ENCODE data around the gene CHRNA4.

CHRNA4 gene

DNA sequence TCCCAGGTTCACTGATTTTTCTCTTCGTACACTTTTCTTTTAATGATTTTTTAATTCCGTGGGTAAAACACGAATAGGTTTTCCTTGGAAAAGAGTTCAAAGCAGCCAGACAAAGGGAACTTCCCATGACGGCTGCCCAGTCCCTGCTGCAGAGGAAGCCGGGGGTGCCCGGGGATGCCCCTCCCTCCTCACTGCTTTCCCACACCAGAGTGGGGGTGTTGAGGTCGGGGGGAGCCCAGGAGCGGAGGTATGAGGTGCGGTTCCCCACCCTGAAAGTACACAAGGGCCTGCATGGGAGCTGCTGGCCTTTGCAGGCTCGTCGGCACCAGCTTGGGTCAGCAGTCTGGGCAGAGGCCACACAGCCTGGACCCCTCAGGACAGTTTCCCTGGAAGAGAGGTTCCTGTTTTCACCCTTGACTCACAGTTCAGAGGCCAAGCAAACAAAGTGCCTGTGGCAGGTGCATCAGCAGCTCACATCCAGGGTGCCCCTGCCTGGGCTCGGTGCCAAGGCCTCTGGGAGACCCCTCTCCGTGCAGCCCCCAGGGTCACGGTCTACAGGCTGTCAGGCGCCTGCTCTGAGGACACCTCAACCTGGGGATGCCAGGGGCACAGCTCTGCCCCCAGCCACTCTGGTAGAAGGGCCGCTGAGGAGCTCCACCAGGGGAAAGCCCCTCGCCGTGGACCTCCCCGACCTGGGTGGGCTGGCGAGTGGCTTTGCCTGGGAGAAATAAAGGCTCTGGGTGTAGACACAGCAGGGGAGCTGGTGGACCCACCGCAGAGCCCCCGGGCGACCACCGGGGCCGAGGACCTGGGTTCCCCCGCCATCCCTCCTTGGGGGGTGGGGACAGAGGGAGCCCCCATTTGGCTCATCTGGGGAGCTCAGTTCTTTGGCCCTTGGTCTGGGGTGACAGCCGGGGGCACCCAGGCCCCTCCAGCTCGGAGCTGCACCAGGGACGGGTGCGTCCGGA lies 15.4 kb upstream of the CHRNA4 start:
- no peak for FAIRE-seq

DNA sequence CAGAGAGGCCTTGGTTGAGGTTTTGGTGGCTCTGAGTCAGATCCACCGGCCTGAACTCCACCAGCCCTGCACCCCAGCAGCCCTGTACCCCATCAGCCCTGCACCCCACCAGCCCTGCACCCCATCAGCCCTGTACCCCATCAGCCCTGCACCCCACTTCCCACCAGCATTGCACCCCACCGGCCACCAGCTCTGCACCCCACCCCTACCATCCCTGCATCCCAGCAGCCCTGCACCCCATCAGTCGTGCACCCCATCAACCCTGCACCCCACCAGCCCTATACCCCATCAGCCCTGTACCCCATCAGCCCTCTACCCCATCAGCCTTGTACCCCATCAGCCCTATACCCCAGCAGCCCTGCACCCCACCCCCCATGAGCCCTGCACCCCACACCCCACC lies 14.3 kb upstream of the CHRNA4 start:
- FAIRE-seq = no peak

DNA sequence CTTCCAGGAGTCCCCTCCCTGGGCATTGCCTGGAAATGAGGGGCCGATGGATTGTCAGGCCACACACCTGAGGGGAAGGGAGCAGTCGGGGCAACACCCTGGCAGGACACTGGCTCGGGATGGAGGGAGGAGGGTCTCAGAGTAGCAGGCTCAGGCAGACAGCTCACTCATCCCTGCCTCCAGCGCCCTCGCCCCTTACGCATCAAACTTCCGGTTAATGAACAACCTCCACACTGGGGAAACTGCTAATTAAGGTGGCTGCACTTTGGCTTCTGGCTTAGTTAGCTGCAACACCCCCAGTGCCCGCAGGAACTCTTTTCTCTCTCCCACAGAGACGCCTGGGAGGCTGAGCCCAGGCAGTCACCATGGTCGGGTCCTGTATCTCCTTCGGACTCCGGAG lies 13.4 kb upstream of the CHRNA4 start:
- FAIRE-seq = no peak

DNA sequence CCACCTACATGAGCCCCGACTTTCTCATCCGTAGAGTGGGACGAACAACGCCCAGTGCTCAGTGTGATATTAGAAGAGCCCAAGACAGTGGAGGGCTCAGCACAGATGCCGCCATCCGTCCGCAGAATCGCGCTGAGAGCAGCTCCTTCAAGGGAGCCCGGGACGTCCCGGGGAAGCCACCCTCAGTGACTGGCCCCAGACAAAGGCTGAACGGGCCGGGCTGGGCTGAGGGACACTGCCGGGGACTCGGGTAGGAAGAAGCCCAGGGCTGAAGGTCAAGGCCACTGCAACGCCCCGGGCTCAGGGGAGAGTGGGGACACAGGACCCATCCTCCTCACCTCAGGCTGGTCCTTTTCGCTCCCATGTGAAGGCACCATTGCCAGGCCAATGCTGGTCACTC lies 12.8 kb upstream of the CHRNA4 start:
- no peak for FAIRE-seq

DNA sequence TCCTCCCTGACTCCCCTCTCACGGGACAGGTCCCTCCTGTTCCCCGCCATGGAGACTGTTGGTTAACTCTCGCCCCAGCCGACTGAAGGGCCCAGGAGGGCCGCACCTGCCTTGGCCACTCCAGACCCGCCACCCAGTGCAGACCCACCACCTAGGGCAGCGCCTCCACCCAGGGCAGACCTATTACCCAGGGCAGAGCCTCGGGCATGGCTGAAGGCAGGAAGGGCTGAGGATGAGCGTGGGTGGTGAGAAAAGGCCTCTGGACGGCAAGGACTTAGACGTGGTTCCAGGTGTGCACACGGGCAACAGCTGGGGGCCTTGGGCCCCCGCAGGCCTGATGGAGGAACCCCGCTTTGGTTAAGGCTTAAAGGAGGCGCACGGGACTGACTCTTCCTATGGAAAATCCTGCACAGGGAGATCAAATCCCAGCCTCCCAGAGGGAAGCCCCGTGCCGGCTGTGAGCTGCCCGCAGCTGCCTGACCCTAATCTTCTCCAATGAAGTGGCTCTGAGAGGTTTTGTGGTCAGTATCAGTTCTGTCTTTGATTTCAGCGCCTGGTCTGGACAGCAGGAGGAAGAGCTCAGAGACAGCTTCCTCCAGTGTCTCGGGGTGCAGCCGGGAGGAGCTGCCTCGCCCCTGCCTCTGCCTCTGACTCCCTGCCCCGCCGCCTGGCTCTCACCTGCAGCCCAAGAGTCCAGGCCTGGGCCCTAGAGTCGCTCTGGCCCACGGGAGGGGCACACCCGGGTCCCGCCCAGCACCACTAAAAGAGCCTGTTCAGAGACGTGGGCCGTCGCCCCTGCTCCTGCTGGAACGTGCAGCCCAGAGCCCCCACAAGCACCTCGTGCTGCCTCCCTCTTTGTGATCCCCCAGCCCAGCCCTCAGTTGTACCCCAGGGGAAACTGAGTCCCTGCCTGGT lies 12.1 kb upstream of the CHRNA4 start:
- FAIRE-seq = no peak

DNA sequence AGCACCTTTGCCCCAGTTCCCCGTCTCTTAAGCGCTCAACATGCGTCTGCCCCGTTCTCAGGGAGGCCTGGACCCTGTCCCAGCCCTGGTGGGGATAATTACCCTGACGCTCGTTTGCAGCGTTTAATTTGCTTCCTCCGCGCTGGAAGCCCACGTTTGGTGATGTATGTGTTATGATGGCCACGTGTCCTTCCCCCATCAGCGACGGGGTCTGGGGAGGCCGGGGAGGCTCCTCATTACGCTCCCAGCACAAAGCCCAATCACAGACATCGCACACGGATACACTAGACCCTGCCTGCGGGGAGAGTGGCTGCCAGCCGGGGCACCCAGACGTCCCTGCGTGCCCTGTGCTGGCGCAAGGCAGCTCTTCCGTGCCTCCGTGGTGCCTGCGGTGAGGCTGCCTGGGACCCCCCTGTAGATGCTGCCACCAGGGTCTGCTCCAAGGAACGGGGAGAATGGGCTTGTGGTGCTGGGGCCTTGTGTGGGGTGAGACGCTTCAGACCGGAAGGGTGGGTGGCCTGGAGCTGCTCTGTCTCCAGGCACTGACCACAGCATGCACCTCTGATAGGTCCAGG lies 10.2 kb upstream of the CHRNA4 start:
- no peak for FAIRE-seq

DNA sequence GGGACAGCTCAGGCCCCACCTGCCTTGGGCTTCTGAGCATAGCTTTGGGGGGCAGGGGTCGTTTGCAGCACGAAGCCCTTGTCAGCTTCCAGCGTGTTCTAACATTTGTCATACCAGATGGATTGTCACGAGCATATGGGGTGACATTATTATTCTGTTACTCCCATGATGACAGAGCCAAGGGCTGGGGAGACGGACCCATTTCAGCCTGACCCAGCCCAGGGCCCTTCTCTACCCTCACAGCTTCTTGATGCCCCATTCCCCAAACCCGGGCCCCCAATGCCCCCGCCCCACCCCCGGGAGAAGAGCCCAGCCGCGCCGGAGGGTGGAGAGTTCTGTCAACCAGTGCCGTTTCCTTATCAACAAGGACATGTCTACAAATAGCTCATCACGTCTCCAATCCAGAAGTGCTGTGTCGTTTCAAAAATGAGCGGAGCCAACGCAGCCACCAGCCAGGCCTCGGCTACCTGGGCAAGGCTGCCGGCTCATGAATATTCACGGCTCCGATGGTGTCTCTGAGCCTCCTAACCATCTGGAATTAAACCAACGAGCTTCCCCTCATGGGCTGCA lies 9.6 kb upstream of the CHRNA4 start:
- no peak for FAIRE-seq

DNA sequence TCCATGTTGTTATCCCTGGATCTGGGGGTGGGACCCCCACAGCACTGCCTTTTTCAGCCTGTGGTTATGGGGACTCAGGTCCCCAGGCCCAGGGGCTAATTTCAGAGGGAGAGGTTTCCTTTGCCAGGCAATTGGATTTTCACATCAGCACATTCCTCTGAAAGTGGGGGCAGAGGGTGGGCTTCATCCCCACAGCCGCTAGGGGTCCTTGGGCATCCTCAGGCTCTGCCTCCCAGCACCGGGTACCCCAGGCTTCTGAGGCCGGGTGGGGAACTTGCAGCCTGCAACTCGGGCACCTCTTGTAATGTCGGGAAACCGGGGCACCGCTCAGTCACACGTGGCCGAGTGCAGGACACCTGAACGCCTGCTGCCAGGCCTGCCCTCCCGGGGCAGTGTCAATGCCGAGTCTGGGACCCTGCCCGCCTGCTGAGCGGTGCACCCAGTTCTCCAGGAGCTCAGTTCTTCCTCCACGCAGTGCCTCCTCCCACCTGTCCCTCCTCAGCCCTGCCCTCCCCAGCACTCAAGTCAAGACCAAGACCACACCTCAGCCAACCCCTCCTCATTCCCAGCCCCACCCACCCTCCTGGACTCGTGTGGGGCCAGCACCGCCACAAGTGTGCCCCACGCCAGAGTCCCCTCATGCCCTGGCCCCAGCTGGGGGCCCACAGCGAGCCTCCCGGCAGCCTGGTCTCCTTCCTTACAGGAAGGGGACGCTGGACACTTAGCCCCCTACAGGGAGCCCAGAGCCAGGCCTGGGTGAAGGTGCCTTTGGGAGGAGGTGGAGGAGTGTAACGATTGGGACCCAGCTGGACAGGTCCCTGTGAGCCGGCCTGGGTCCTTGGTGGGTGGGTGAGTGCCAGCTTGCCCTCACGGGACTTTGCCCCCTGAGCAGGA lies 8.8 kb upstream of the CHRNA4 start:
- FAIRE-seq = no peak

DNA sequence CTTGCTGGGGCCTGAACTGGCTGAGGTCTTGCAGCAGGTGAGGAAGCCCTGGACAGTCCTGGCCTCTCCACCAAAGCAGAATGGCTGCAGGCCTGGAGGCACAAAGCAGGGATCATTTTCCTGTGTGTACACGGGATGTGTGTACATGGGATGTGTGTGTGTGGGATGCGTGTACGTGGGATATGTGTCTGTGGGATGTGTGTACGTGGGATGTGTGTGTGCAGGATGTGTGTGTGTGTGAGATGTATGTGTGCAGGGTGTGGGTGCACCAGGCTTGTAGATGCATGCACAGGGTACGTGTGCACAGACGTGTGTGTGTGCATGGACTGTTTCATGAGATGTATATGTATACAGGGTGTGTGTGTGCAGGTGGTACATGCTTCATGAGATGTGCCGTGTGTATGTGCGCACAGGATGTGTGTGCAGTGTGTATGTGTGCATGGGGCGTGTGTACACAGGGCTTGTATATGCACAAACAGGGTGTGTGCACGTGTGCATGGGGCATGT lies 7.9 kb upstream of the CHRNA4 start:
- FAIRE-seq = no peak

DNA sequence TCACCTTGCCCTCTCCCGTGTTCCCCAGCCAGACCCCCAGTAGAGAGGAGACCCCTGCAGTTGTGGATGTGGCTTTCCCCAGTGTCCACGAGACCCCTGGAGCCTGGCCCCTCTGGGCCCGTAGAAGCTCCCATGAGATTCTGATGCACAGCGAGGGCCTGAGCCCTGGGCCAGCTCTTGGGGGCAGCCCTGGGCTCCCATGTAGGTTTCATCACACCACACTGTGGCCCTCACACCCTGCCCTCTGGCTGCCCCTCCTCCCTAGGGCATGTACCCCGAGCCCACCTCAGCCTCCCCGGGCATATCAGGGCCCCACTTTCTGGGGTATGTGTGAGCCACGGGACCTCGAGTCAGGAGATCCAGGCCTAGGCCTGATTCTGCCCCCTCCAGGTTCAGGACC lies 7.0 kb upstream of the CHRNA4 start:
- FAIRE-seq = no peak

DNA sequence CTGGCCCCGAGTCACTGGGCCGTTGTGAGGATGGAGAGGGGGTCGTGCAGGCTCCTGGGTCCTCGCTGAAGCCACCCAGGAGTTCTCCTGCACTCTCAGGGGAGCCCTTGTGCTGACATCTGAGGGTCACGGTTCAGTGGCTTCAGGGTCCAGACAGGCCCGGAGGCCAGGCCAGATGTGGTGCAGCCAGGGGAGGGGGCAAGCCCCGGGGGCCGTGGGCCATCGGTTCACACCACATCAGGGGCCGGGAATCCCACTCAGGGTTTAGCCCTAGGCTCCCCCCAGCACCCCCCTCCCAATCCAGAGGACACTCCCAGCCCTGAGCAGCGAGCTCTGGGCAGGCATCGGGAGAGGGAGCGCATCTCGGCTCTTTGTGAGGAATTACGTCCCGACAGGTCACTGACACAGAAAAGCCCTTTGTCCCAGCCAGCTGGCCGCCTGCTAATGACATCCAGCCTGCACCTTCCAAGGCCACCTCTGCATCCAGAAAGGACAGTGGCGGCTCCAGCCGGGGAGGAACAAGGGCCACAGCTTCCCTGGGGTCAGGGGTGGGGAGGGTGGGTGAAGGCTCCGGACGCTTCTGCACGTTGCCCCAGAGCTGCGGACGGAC lies 6.4 kb upstream of the CHRNA4 start:
- FAIRE-seq = no peak

DNA sequence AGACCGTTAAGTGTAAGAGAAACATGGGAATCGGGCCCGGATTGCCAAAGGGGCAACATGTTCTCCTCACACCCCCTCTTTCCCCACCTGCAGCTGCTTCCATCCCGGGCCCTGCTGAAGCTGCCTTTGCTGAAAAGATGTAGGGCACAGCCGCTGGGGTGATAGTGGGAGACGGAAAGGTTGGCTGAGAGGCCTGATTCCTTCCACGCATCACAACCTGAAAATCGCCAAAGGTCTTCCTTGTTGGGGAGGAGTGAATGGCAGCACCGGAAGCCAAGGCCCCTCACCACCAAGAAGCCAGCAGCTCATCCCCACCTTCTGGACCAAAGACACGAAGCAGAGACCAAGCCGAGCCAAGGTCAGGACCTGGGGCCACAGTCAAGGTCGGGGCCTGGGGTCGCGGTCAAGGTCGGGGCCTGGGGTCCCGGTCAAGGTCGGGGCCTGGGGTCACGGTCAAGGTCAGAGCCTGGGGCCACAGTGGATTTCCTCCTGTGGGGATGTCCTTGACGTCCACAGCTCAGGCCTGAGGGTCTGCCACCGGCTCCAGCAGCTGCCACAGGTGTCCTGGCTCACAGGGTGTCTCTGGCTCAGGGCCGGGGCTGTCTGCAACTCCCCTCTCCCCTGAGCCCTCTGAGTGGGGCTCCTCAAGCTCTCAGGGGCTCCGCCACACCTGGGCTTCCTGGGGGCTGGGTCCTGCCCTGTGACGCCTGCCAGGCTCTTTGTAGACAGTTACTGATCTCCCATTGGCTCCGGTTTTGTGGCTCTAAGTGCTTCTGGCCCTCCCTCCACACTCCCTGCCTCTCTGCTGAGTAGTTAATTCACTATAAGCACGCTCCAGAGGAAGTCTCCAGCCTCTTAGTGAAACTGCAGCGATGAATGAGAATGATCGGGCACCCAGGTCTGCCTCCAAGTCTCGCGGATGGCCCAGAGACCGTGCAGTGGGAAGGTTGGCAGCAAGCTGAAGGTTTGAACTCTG lies 5.5 kb upstream of the CHRNA4 start:
- FAIRE-seq = no peak

DNA sequence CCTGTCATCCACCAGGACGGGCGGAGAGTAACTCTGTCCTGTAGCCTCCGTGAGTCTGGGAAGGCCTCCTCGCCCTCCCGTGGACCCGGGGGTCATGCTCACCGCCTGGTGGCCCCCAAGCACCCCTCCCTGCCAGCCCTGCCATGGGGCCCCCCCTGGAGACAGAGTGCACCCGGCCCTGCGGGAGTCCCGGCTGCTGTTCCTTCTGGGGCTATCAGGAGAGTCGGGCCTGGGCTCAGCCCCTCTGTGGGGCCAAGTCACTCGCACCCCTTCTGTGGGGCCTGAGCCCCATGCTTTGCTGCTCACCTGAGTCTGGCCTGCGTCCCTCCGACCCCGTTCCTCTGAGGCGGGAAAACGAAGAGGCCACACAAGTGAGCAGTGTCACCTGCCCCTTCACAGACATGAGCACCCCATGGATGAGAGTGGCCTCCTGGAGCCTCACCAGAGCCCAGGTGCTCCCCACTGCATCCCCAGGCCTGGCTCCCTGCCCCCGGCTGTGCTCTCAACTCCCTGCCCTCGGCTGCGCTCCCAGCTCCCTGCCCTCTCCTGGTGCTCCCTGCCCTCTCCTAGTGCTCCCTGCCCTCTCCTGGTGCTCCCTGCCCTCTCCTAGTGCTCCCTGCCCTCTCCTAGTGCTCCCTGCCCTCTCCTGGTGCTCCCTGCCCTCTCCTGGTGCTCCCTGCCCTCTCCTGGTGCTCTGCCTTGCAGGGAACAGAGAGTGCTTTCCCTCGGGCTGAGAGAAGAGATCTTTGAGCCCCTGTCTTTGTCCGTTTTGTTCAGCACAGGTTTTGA lies 4.6 kb upstream of the CHRNA4 start:
- no peak for FAIRE-seq

DNA sequence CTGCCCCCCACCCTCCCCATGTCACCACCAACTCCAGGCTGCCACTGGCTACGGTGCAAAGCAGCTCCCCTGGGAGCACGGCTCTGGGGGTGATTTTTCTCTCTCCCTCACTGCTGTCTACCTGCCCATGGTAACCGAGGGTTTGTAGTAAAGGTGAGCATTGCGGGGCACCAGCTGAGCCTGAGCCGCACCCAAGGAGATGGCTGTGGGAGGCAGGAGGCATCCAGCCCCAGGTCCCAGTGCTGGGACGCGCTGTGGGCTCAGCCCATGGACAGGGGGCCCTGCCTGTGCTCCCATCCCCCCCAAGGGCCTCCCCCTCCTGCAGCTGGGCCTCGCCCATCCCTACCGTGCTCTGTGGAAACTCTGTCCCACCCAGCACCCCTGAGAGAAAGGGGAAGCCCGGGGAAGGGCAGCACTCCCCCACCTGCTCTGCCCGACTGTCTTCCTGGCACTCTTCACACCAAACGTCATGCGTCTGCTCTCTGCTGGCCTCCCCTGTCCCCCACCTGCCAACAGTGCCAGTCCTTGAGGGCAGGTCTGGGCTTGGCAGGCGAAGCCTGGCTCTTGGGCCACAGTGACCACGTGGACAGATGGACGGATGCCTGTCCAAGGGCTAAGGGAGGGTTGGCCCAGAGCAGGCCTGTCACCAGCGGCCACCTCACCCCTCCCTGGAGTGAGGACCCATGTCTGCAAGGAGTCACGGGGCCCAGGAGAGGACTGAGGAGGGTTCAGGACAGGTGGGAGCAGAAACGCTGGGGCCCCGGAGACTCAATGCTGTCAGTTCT lies 3.8 kb upstream of the CHRNA4 start:
- FAIRE-seq = no peak

DNA sequence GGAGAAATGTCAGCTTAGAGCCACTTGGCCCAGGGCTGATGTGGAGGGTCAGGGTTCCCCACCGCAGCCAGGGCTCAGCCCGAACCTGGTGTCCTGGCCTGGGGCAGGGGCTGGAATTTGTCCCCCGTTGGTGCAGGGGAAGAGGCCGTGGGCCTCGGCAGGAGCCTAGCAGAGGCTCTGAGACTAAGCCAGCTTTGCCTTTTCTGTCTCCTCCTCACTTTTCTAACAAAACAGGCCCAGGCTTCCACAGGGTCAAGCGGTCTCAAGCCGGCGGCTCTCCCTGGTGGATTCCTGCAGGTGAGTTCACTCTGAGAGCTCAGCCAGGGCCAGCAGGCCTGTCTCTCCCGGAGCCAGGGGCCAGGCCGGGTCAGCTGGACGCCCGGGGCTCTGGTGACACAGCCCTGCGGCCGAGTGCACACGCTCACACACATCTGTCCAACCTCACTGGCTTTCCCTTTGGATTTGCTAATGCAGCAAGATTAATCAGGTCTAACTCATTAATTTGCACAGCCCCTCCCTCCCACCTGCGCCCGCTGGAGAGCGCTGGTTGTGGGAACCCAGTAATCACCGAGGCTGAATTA lies 2.9 kb upstream of the CHRNA4 start:
- no peak for FAIRE-seq

DNA sequence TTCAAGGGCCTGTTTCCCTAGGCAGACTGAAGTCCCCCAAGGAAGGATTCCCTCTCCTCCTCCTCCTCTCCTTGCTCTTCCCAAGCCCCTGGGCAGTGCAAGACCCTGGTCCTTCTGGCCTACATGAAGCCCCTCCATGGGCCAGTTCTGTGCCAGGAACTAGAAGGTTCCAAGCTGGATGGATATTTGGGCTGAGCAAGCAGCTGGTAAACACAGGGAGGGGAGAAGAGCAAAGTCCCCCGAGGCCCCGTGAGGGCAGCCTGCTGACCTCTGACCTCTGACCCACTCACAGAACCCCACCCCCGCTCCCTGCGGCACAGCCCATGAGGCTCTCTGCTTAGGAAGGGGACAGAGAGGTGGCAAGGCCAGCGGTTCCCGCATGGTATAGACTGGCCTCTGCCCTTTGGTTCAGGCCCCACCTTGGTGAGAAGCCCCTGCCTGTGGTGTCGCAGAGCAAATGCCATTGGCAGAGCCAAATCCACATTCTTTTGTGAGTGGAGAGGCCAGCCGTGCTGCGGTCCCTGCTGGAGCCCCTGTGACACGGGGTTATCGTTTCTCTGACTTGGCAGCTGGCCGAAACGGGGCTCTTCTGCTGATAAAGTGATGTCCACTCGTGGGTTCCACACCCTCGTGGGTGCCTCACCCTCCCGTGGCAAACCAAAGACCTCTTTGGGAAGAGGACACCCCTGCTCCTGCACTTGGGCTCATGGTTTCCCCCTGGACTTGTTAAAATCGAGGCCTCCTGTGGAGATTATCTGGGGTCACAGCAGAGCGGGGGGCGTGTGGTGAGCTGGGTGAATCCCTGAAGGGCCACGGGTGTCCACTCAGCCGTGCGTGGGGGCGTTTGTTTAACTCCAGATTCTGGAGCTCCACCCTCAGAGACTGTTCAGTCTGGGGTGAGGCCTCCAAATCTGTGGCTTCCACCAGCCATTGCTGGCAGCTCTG lies 2.1 kb upstream of the CHRNA4 start:
- FAIRE-seq = no peak

Data from islet of Langerhans (tissue), 1 donor.